ENCODE results near the gene MYOG. TPM values are rescaled to one million over a fixed set of nuclear protein-coding genes. Genes with fewer than 3 reads are reported as not detected.

MYOG gene
- total RNA-seq, 1 donor from 2014 or later, result not detected

DNA sequence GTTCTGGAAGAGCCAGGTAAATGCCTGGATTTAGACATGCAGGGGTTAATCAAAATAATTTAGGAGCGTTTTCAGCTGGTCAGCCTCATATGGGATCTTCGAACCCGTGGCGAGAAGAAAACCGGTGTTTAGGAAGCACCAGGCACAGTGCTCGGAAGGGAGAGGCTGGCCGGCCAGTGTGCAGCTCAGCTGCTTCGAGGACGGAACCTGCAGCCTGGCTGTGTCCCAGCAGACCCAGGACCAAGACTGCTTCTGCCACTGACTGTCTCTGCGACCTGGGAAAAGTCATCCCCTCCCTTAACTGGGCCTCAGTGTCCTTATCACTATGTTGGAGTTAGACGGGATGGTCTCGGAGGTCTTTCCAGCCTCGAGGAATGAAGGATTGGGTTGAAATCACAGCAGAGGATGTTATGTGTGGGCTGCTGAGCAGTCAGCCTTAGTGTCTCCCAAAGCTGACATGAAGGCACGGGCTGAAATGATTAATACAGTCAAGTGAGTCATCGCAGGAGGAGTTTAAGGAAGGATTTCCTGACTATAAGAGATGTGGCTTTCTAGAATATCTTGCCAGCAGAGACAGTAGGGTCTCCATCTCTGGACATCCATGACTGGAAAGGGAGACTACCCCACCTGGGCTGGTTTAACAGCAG is 38.7 kb downstream of the MYOG start:
- no peaks in the 10 kb centered on the region for H3K36me3 Mint-ChIP-seq (ENCODE audit: insufficient read depth)
- TF ChIP-seq, protein P1, sequence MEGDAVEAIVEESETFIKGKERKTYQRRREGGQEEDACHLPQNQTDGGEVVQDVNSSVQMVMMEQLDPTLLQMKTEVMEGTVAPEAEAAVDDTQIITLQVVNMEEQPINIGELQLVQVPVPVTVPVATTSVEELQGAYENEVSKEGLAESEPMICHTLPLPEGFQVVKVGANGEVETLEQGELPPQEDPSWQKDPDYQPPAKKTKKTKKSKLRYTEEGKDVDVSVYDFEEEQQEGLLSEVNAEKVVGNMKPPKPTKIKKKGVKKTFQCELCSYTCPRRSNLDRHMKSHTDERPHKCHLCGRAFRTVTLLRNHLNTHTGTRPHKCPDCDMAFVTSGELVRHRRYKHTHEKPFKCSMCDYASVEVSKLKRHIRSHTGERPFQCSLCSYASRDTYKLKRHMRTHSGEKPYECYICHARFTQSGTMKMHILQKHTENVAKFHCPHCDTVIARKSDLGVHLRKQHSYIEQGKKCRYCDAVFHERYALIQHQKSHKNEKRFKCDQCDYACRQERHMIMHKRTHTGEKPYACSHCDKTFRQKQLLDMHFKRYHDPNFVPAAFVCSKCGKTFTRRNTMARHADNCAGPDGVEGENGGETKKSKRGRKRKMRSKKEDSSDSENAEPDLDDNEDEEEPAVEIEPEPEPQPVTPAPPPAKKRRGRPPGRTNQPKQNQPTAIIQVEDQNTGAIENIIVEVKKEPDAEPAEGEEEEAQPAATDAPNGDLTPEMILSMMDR (IDR thresholded peaks at IDR 0.05; ENCODE audit: unreplicated experiment), result no peak
- H3K9me3 Mint-ChIP-seq (ENCODE audit: low read depth), result no peaks in the 10 kb centered on the region
- no peak overlapping the region for H3K27ac Mint-ChIP-seq
- no peak overlapping the region for H3K4me3 Mint-ChIP-seq (ENCODE audit: low read depth)
- DNase-seq (ENCODE audit: low spot score, unreplicated experiment), result no peak
- H3K27me3 Mint-ChIP-seq, result peaks cover 60% of the 10 kb centered on the region
- no peaks in the 10 kb centered on the region for H3K4me1 Mint-ChIP-seq (ENCODE audit: low read depth)

DNA sequence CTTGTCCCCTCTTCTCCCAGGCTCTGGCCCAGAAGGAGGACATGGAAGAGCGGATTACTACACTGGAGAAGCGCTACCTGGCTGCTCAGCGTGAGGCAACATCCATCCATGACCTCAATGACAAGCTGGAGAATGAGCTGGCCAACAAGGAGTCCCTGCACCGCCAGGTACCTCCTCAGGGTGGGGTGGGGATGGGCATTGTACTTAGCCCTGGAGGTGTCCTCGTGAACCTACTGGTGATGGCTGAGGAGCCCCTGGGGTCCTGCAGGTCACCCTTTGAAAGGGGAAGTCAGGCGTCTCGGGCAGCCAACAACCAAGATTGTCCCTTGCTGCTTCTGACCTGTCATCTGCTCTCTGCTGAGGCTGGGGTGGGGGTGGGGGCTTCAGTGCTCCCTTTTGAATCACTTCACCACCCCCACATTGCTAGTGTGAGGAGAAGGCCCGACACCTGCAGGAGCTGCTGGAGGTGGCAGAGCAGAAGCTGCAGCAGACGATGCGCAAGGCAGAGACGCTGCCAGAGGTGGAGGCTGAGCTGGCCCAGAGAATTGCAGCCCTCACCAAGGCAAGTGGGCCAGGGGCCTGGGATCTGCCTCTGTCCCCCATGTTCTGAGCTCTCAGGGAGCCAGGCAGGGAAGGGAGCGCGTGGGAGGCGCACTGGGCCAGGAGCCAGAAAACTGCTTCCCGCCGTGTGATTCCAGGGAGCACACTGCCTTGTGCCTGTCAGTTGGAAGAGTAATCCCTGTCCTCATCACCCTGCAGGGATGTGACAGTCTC is 39.8 kb downstream of the MYOG start:
- H3K27ac Mint-ChIP-seq, result no peak overlapping the region

DNA sequence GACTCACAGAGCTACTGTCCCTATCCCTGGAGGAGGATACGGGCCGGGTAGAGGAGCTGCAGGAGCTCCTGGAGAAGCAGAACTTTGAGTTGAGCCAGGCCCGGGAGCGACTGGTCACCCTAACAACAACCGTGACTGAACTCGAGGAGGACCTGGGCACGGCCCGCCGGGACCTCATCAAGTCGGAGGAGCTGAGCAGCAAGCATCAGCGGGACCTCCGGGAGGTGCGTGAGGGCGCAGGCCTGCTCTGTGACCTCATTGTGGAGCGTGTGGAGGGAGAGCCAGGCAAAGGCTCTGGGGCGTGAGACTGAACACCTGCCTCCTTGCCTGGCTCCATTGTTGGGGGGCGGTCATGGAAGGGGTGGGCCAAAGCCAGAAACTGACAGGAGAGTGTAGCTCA is 40.5 kb downstream of the MYOG start:
- TF ChIP-seq, protein P1 (IDR thresholded peaks at IDR 0.05; ENCODE audit: unreplicated experiment), result no peak
- Mint-ChIP-seq H3K27me3 (peaks cover 60% of the 10 kb centered on the region), H3K4me1 (ENCODE audit: low read depth) (no peaks in the 10 kb centered on the region), H3K36me3 (ENCODE audit: insufficient read depth) (no peaks in the 10 kb centered on the region), H3K4me3 (ENCODE audit: low read depth) (no peak overlapping the region), H3K9me3 (ENCODE audit: low read depth) (no peaks in the 10 kb centered on the region), H3K27ac (no peak overlapping the region)
- no peak for DNase-seq (ENCODE audit: low spot score, unreplicated experiment)

More for the DNA sequence above, 39.8 kb downstream of the MYOG start:
- H3K9me3 Mint-ChIP-seq (ENCODE audit: low read depth), result no peaks in the 10 kb centered on the region
- TF ChIP-seq, protein P1 (IDR thresholded peaks at IDR 0.05; ENCODE audit: unreplicated experiment), result no peak
- H3K4me1 Mint-ChIP-seq (ENCODE audit: low read depth), result no peaks in the 10 kb centered on the region
- no peaks in the 10 kb centered on the region for H3K36me3 Mint-ChIP-seq (ENCODE audit: insufficient read depth)
- no peak for DNase-seq (ENCODE audit: low spot score, unreplicated experiment)
- H3K4me3 Mint-ChIP-seq (ENCODE audit: low read depth), result no peak overlapping the region
- peaks cover 60% of the 10 kb centered on the region for H3K27me3 Mint-ChIP-seq

DNA sequence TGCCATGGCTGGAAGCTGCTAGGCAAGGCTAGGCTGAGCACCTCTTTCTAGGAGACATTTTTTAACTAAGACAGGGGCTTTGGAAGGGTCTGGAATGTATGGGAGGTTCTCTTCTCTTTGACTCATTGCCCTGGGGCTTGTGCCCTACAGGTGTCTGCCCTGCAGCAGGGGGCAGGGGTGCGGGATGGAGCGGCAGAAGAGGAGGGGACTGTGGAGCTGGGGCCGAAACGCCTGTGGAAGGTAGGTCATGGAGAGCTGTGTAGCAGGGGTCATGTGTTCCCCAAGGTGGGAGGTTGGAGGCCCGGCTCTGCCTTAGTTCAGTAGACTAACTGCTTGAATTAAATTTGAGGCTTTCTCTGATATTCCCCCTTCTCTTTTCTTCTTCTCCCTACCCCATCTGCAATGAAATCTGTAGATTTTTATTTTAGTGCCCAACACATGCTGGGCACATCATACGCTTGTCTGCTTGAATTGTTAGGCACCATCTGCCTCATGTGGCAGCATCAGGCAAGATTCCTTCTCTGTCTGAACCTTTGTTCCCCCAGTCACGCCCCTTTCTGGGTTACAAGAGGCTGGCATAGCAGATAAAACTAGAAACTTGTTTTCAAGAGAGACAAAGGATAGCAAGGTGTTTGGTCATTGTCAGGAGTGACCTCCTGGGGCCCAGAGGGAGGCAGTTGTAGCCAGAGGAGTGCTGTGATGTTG is 41.1 kb downstream of the MYOG start:
- no peak for DNase-seq (ENCODE audit: low spot score, unreplicated experiment)
- Mint-ChIP-seq H3K27me3 (peaks cover 56% of the 10 kb centered on the region), H3K4me3 (ENCODE audit: low read depth) (no peak overlapping the region), H3K9me3 (ENCODE audit: low read depth) (no peaks in the 10 kb centered on the region), H3K36me3 (ENCODE audit: insufficient read depth) (no peaks in the 10 kb centered on the region), H3K27ac (peak overlapping the region; percentile 30), H3K4me1 (ENCODE audit: low read depth) (no peaks in the 10 kb centered on the region)
- TF ChIP-seq, protein P1 (IDR thresholded peaks at IDR 0.05; ENCODE audit: unreplicated experiment), result no peak

DNA sequence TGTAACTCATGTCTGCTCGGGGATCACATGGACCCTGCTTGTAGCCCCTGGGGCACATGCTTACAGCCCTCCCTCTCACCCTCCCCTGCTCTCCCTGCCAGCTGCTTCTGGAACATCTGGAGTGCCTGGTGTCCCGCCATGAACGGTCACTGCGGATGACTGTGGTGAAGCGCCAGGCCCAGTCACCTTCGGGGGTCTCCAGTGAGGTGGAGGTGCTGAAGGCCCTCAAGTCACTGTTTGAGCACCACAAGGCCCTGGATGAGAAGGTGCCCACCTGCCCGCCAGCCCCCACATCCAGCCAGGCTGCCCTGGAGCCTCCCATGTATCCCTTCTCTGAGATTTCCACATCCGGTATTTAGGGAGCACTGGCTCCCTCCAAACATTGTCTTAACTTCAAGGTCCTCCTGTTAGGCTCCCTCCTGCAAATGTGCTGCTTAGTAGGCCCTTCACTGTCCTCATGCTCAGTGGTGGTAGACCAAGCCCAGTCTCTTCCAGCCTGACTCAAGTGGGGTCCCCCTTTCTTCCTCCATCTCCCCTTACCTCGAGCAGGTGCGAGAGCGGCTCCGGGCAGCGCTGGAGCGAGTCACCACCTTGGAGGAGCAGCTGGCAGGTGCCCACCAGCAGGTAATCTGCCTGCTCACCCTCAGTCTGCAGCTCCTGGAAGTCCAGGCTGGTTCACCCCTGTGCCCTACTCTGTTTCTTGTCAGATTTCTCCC is 41.8 kb downstream of the MYOG start:
- H3K9me3 Mint-ChIP-seq (ENCODE audit: low read depth), result no peaks in the 10 kb centered on the region
- H3K4me1 Mint-ChIP-seq (ENCODE audit: low read depth), result no peaks in the 10 kb centered on the region
- H3K27ac Mint-ChIP-seq, result no peak overlapping the region
- TF ChIP-seq, protein P1 (IDR thresholded peaks at IDR 0.05; ENCODE audit: unreplicated experiment), result no peak
- H3K36me3 Mint-ChIP-seq (ENCODE audit: insufficient read depth), result no peaks in the 10 kb centered on the region
- H3K27me3 Mint-ChIP-seq, result peaks cover 62% of the 10 kb centered on the region
- H3K4me3 Mint-ChIP-seq (ENCODE audit: low read depth), result no peak overlapping the region
- no peak for DNase-seq (ENCODE audit: low spot score, unreplicated experiment)

All from progenitor cell of endocrine pancreas (in vitro differentiated cells).